SK-N-DZ (cell line): ENCODE measurements around the gene WBP4.
"Not testable (repeated sequence)": the region's sequence is repeated elsewhere in the genome, so short reads cannot be mapped to it uniquely, and the experiment has no call there.

Experiments
- DNase-seq: peaks from one replicate; pipeline ENCODE4 v3.0.0-alpha.2; 2015; ENCODE audit warnings: low spot score
- small RNA-seq, 2 experiments: library from RNA; depleted of rRNA; stranded (forward); fragments of <200 nt; gene quantifications; one replicate each; pipeline ENCODE3, GENCODE V24; 2014

Gene WBP4

DNA sequence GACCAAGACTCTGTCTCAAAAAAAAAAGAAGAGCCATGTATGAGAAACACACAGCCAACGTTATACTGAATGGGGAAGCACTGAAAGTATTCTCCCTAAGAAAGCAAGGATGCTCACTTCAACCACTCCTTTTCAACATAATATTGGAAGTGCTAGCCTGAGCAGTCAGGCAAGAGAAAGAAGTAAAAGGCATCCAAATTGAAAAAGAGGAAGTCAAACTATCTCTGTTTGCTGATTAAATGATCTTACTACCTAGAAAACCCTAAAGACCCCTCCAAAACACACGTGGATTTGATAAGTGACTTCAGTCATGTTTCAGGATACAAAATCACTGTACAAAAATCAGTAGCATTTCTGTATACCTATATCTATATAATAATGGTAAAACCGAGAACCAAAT lies 16.2 kb downstream of the WBP4 start:
- no peak for DNase-seq

DNA sequence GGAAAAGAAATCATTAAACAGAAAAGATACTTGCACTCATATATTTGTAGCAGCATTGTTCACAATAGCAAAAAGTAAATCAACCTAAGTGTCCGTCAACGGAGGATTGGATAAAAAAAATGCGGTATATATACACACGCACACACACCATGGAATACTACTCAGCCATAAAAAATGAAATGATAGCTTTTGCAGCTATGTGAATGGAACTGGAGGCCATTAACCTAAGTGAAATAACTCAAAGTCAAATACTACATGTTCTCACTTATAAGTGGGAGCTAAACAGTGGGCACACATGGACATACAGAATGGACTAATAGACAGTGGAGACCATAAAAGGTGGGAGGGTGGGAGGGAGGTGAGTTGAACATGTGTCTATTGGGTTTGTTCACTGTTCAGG lies 18.4 kb downstream of the WBP4 start:
- DNase-seq, result no peak

DNA sequence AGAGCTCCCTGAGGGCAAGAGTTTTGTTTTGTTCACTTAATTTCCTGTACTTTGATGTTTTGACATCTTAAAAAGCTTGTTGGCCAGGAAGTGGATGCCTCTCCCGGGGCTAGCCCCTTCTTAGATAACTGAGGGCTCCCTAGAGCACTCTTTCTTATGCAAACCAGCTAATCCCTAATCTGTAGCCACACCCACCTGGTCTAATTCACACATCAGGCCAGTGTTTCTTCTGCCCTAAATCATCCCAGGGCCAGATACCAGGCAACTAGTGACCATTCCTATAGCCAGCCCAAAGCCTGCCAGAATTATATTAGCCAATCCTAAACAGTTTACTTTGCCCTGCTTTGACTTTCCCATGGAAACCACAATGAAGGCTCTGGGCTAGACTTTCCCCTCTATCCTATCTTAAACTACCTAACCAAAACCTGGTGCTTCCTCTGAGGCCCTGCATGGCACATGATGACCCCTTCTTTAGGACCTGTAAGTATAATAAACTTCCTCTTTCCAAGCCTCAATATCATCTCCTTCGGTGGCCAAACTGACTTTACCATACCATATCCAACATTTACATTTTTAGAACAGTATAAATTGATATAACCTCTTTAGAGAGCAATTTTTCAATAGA lies 24.8 kb downstream of the WBP4 start:
- no peak for DNase-seq

DNA sequence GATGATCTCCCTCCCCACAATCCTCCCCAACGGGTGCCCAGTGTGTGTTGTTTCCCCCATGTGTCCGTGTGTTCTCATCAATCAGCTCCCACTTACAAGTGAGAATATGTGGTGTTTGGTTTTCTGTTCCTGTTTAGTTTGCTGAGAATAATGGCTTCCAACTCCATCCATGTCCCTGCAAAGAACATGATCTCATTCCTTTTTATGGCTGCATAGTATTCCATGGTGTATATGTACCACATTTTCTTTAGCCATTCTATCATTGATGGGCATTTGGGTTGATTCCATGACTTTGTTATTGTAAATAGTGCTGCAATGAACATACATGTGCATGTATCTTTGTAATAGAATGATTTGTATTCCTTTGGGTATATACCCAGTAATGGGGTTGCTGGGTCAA lies 34.4 kb downstream of the WBP4 start:
- not testable (repeated sequence) for DNase-seq

DNA sequence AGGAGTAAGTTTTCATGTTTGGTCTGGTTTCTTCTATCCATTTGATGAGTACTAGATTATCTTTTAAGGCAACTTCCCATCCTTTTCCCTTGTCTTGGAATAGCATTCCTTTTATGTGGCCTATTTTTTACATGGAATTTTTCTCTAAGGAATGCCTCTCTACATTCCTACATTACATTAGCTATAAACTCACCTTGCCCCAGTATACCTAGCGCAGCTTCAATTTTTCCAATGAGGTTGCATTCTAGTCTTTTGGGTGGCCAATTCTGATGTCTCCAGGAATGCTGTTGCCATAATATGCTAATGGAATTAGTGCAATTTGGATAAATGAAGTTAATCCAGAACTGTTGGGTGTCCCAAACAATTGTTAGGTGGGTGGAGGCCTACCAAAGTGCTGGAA lies 37.5 kb downstream of the WBP4 start:
- DNase-seq, result no peak

DNA sequence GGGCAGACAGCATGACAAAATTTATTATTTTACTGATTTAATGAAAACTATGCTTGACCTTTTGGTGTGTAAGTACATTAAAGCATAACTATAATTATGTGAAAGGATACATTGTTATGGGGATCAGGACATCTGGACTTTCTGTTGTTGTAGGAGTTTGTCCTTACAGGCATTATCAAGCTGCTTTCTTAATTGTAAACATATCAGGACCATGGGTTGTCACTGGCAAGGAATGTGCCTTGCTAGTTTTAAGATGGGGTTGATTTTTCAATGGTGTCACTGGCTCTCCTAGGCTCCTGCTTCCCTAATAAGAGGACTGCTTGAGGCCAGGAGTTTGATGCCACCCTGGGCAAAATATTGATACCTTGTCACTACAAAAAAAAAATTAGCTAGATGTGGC lies 38.7 kb downstream of the WBP4 start:
- no peak for DNase-seq

DNA sequence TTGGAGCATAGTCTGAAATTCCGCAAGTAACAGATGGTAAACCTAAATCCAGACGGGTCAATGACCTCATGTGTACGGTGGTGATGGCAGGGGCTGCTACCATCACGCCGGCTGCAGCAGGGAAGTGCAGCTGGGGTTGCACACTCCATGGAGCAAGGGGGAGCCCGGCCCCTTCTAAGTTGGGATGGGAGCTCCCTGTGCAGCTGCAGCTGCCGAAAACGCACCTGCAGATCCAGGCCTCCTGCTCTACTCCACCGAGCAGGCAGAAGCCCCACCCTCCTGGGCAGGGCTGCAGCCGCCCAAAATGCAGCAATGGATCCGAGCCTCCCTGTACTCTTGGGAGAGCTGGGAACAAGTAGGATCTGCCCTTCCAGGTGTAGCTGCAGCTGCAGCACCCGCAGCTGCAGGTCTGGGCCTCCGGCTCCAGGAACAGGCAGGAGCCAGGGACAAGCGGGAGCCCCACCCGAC lies 45.8 kb downstream of the WBP4 start:
- DNase-seq, result peak; percentile 35

DNA sequence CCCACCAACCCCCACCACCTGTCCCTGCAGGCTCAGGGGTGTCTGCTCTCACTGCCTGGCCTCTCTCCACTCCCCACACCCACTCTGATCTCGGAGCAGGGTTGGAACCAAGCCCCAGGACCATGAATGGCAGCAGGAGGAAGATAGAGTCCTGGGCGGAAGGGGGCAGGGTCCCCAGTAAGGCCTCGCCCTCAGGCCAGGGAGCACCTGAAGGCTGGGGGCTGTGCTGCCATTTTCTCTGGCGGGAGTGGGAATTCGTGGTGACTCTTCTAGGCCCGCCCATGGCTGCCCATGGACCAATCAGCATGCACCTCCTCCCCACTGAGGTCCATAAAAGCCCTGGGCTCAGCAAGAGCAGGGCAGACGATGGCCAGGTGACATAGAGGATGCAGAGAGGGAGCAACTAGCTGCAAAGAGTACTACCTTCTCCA lies 46.3 kb downstream of the WBP4 start:
- peak; percentile 57 for DNase-seq

DNA sequence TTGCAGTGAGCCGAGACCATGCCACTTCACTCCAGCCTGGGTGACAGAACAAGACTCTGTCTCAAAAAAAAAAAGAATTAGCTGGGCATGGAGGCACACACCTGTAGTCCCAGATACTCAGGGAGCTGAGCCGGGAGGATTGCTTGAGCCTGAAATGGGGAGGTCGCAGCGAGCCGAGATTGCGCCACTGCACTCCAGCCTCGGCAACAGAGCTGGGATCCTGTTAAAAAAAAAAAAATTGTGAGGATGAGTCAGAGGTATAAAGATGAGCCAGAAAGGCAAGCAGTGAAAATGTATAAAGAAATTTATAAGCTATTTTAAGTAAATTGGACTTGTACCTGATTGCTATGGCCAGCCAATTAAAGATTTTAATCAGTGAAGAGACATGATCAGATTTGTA lies 50.1 kb downstream of the WBP4 start:
- no peak for DNase-seq

DNA sequence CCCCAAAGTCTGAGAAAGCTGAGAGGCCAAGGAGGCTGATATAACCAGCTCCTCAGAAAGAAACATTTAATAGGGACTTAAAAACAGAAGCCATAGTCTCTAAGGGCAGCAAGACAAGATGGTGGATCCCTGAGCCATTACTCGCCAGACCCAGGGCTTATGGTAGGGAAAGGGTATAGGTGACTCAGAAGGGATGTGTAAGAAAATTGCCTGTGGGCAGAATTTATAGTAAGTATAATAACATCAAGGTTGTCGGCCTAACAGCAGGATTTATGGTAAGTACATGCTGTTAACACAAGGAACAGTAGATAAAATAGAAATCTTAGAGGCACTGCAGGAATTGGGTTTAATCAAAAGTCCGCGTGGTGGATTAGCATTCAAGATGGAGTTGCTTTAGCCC lies 56.6 kb downstream of the WBP4 start:
- DNase-seq, result no peak

DNA sequence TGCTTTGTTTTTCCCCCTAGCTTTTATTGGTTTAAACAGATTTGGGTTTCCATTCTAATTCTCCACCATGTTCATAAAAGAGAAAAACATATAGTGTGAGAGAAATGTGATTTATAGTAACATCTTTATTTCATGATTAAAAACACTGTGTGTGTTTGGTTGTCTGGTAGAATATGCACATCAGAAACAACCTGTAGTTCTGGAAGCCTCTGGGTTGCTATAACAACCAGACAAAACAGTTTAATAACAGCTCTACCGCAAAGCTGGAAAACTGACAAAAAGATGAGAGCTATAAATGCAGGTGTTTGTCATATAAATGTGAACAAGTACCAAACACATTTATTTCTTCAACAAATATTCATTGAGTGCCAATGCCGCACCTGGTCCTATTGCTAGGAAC lies 61.5 kb downstream of the WBP4 start:
- DNase-seq, result no peak

DNA sequence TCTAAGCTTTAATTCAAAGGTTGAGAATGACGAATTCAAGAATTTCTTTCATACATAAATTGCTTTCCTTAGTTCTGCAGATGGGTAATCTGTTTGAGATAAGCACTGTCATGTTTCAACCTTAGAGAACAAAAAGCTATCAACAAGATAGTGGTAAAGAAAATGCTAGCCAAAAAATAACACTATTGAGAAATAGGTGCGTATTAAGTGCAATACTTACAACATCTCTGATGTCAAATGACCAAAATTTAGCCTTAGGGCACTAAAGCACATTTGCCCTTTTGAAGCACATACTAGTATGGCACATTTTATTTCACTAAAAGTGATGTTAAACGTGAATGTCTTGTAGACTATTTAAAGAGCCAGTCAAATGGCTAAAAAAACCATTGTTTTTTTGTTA lies 66.4 kb downstream of the WBP4 start:
- no peak for DNase-seq

DNA sequence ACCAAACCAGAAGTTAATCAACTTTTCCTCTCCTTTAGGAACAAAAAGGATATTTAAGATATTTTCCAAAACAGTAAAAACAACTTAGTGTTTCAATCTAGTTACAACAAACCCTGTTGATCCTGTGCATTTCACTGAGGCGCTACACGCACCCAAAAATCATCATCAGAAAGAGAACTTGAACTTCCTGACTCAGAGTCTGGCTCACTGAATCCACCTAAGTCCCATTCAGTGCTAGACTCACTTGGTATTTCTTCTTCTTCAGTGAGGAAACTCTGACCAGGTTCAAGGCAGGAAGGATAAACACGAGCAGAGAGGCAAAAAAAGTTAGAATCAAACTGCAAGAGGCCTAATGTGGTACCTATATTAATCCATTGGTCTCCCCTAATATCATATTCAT lies 69.0 kb downstream of the WBP4 start:
- no peak for DNase-seq

DNA sequence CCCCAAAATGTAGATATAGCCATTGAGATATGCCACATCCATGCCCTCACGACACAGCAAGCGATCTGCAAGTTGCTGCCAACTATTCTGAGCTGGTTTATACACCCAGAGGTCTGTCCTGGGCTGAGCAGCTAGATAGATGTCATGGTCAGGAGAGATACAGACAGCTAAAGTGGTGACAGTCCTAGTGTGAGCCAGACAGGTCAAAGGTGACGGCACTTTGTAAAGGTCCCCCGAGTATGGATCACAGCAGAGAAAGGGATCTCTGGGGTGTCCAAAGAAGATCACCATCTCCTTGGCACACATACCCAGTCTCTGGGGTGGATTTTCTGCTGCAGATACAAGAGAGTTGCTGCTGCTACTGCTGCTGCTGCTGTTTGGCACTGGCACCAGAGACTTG lies 69.9 kb downstream of the WBP4 start:
- not testable (repeated sequence) for DNase-seq

DNA sequence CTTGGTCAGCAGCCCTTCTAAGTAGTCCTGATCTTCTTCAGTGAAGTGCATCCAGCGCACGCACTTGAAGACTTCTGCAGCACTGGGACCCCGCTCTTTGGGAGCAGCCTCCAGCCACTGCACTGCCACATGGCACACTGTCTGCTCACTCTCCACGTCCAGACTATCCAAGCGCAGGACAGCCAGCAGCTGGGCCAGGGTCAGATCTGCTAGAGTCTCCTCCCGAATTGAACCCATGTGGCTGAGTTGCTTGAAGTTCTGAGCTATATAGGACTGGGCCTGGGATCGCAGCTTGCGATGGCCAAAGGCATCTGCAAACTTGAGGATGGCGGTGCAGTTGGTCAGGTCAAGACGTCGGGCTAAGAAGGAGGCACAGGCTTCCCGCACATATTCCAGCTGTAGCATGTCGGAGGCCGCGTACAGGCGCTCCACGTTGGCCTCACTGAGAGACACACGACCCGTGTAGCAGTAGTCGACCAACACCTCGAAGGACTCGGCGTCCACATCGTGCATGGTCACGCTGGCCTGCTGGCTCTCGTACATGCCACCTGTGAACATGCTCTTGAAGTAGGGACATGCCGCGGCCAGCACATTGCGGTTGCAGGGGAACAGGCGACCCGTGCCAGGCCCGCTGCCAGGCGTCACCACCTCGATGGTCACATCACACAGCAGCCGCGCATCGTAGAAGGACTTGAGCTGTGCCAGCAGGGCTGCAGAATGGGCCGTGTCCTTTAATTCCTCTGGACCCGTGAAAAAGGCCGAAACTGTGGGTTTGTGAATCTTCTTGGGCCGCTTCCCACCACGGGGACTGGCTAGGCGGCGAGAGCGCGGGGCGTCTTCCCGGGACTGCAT lies 70.6 kb downstream of the WBP4 start:
- DNase-seq, result peak; percentile 15

DNA sequence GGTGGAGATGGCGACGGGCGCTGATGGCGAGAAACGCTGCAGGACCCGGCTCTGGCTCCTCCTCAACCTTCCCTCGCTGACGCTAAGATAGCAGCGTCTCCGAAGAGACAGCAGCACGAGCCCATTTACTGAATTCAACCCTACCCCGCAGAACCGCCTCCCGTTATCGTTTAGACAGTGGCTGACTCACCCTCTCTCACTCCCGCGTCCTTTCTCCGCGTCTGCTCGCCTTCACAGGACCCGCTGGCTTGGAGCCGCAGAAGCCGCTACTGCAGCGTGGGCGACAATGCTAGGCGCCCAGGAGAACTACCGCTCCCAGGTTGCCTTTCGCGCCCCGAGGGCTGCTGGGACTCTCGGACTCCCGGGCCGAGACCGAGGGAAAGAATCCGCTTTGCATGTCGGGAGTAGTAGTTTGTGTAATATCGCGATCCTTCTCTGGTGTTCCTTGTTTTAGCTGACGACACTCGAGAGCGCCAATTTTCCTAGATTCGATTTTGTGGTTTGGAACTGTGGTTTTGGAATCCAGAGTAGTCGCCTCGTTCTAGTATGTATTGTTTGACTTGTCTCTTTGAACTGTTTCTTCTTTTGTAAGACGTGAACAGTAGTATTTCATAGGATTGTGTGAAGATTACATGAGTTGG lies 71.3 kb downstream of the WBP4 start, which contains the start of gene KBTBD6:
Gene KBTBD6, minus strand, starts transcription at position 291 of the 641 bp plus-strand sequence. CDS start 291 bp downstream, outside the sequence.
- peak; percentile 98 for DNase-seq

Small RNA genes lying within 50 kb of the gene (small RNA-seq; reads per million reads assigned to genes)
- gene MIR3168, result 0 reads per million in 2 experiments
- gene RN7SL597P, result 0 reads per million in 2 experiments
